C4-2B (cell line): ENCODE data around the gene ZNF613.

Experiments
- CTCF ChIP-seq: fragments of 450-650 bp; conservative IDR thresholded peaks from 2 replicates; pipeline ENCODE4 v1.5.1; 2017; ENCODE audit warnings: mild to moderate bottlenecking
- ZFX ChIP-seq: fragments of 450-650 bp; IDR thresholded peaks from 2 replicates; pipeline ENCODE4 v1.6.1; 2017

GRCh38 chr19:51970718-51971117 is 43.4 kb downstream of the ZNF613 start:
- TF ChIP-seq CTCF (no peak), ZFX (no peak)
